Measurements from ENCODE around the gene CCT5.
"Not testable (repeated sequence)": the region's sequence is repeated elsewhere in the genome, so short reads cannot be mapped to it uniquely, and the experiment has no call there.

CCT5 gene

GRCh38 chr5:10265245-10266109, 15.4 kb downstream of the CCT5 start:
- TF ChIP-seq CTCF (IDR thresholded peaks at IDR 0.05; ENCODE audit: low read depth, low read length): no peak
- H3K4me3 ChIP-seq (ENCODE audit: low read depth, low read length): no peak overlapping the region

- no peak for TF ChIP-seq CTCF (IDR thresholded peaks at IDR 0.05; ENCODE audit: low read depth, low read length)
- no peak overlapping the region for H3K4me3 ChIP-seq (ENCODE audit: low read depth, low read length)
Measured at GRCh38 chr5:10266137-10266536, 16.1 kb downstream of the CCT5 start.

- H3K4me3 ChIP-seq (ENCODE audit: low read depth, low read length): no peak overlapping the region
- TF ChIP-seq CTCF (IDR thresholded peaks at IDR 0.05; ENCODE audit: low read depth, low read length): no peak
Measured at GRCh38 chr5:10266839-10267238, 16.8 kb downstream of the CCT5 start.

- TF ChIP-seq CTCF (IDR thresholded peaks at IDR 0.05; ENCODE audit: low read depth, low read length): no peak
- no peak overlapping the region for H3K4me3 ChIP-seq (ENCODE audit: low read depth, low read length)
Measured at GRCh38 chr5:10268100-10268499, 18.0 kb downstream of the CCT5 start.

GRCh38 chr5:10272053-10272874, 22.2 kb downstream of the CCT5 start:
- no peak overlapping the region for H3K4me3 ChIP-seq (ENCODE audit: low read depth, low read length)
- no peak for TF ChIP-seq CTCF (IDR thresholded peaks at IDR 0.05; ENCODE audit: low read depth, low read length)

GRCh38 chr5:10272875-10273209, 22.8 kb downstream of the CCT5 start:
- H3K4me3 ChIP-seq (ENCODE audit: low read depth, low read length): not testable (repeated sequence)

GRCh38 chr5:10275460-10275859, 25.4 kb downstream of the CCT5 start:
- TF ChIP-seq CTCF (IDR thresholded peaks at IDR 0.05; ENCODE audit: low read depth, low read length): no peak

More at GRCh38 chr5:10275460-10275859, 25.4 kb downstream of the CCT5 start:
- H3K4me3 ChIP-seq (ENCODE audit: low read depth, low read length): no peak overlapping the region

Measured in WI38 (cell line).